Measurements from ENCODE around the gene LHFPL3. TPM values are rescaled to one million over a fixed set of nuclear protein-coding genes. Genes with fewer than 3 reads are reported as not detected.

Gene LHFPL3
- total RNA-seq, 1 experiment from 2014 or later: not detected

DNA sequence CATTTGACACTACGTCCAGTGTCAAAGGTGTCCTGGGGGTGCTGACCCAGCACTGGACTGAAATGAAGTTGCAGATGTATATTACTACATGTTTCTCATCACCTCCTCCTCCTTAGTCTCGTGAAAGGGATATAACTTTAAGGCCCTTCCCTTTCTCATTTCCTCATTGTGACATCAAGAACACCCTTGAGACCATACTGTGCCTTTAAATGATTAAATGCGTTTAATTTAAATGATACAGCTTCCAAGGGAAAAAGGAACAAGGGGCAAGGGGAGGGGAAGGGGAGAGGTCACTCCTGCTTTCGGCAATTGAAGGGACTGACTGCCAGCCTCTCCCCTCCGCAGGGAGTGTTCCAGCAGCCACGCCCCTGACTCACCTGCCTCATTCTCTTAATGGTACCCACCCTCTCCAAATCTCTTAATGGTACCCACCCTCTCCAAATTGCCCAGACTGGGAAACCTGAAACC is 605.2 kb downstream of the LHFPL3 start:
- Mint-ChIP-seq H3K27ac (peak overlapping the region in 1 of 3 experiments; percentile 91; a peak in 1 of 7 replicates), H3K4me3 (no peak overlapping the region), H3K4me1 (peaks cover 20 to 32% of the 10 kb centered on the region in 2 experiments), H3K36me3 (ENCODE audit: insufficient read depth in 1 of 3, low read depth in 3 of 3) (no peaks in the 10 kb centered on the region), H3K9me3 (peaks cover 0 to 13% of the 10 kb centered on the region in 2 experiments; a peak in 2 of 5 replicates), H3K27me3 (ENCODE audit: low read depth) (0 out of 2 replicates have a peak, but pooled peaks cover 2% of the 10 kb centered on the region)
- Histone ChIP-seq H4K20me1 (ENCODE audit: control insufficient read depth, insufficient read depth, insufficient read length) (no peaks in the 10 kb centered on the region), H3K4me2 (ENCODE audit: insufficient read depth, insufficient read length, low read length) (no peak overlapping the region), H2BK12ac (ENCODE audit: insufficient read length, low read depth, low read length) (no peak overlapping the region), H4K91ac (ENCODE audit: insufficient read length, low read depth, low read length) (no peak overlapping the region), H3K23me2 (ENCODE audit: insufficient read length, low read depth, low read length, poor library complexity, severe bottlenecking) (no peaks in the 10 kb centered on the region), H3K56ac (ENCODE audit: insufficient read length, low read depth, low read length) (no peak overlapping the region), H3K14ac (ENCODE audit: insufficient read depth, low read length) (no peak overlapping the region), H3K4me1 (ENCODE audit: insufficient read depth, low read length) (no peaks in the 10 kb centered on the region; the same call in 1 of the 2 replicates), H2BK15ac (ENCODE audit: low read depth, low read length) (no peak overlapping the region), H3K23ac (ENCODE audit: insufficient read length, low read depth, low read length) (no peak overlapping the region), H3K18ac (ENCODE audit: insufficient read length, low read depth, low read length) (no peak overlapping the region), H3K27ac (ENCODE audit: insufficient read length, low read depth, low read length) (no peak overlapping the region), H2AFZ (ENCODE audit: low read length) (no peak overlapping the region), H3K27me3 (ENCODE audit: insufficient read depth, low read length) (no peaks in the 10 kb centered on the region), H2BK120ac (ENCODE audit: low read depth, low read length, poor library complexity, severe bottlenecking) (no peak overlapping the region), H2BK5ac (ENCODE audit: insufficient read length, low read length) (no peak overlapping the region), H3T11ph (ENCODE audit: low read length) (no peak overlapping the region), H2AK5ac (ENCODE audit: insufficient read length, low read length) (no peak overlapping the region), H3K79me2 (ENCODE audit: insufficient read depth, low read length) (no peaks in the 10 kb centered on the region), H4K5ac (ENCODE audit: insufficient read length, low read depth, low read length) (no peak overlapping the region), H2BK20ac (ENCODE audit: low read depth, low read length, poor library complexity, severe bottlenecking) (no peak overlapping the region), H3K79me1 (ENCODE audit: insufficient read depth, low read depth, low read length, poor library complexity, severe bottlenecking) (no peaks in the 10 kb centered on the region), H4K8ac (replicated peaks; ENCODE audit: insufficient read length, low read depth, low read length) (no peak overlapping the region), H3K9ac (ENCODE audit: extremely low read depth, insufficient read length, low read length) (no peak overlapping the region), H3K9me3 (ENCODE audit: control insufficient read depth, low read depth, low read length) (no peaks in the 10 kb centered on the region), H3K4ac (ENCODE audit: low read depth, low read length) (no peak overlapping the region)
- WGBS (ENCODE audit: extremely low coverage, insufficient read length, low lambda C conversion rate): no CpG with 5 or more reads among the region's 6 CpGs
- no peak for DNase-seq
- TF ChIP-seq, protein P1, sequence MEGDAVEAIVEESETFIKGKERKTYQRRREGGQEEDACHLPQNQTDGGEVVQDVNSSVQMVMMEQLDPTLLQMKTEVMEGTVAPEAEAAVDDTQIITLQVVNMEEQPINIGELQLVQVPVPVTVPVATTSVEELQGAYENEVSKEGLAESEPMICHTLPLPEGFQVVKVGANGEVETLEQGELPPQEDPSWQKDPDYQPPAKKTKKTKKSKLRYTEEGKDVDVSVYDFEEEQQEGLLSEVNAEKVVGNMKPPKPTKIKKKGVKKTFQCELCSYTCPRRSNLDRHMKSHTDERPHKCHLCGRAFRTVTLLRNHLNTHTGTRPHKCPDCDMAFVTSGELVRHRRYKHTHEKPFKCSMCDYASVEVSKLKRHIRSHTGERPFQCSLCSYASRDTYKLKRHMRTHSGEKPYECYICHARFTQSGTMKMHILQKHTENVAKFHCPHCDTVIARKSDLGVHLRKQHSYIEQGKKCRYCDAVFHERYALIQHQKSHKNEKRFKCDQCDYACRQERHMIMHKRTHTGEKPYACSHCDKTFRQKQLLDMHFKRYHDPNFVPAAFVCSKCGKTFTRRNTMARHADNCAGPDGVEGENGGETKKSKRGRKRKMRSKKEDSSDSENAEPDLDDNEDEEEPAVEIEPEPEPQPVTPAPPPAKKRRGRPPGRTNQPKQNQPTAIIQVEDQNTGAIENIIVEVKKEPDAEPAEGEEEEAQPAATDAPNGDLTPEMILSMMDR (conservative IDR thresholded peaks at IDR 0.05): no peak
